ENCODE data around the gene ST3GAL5.

GRCh38 chr2:85893428-85894258 lies 4.9 kb upstream of the ST3GAL5 start:
- TF ChIP-seq SUZ12 (IDR thresholded peaks at IDR 0.05; ENCODE audit: extremely low read depth, insufficient read depth, insufficient read length) (no peak), ZNF274 (IDR thresholded peaks at IDR 0.05; ENCODE audit: low read depth, low read length) (no peak)
